NCI-H2196 treated with DMSO at 0.1 percent for 48 hours (cell line): ENCODE measurements around the gene CD244.
"Not testable (repeated sequence)": the region's sequence is repeated elsewhere in the genome, so short reads cannot be mapped to it uniquely, and the experiment has no call there.

Experiments
- DNase-seq: peaks from one replicate; lab custom pipeline; 2025; ENCODE audit not compliant: unreplicated experiment; lab: John Stamatoyannopoulos, UW

The CD244 gene

DNA sequence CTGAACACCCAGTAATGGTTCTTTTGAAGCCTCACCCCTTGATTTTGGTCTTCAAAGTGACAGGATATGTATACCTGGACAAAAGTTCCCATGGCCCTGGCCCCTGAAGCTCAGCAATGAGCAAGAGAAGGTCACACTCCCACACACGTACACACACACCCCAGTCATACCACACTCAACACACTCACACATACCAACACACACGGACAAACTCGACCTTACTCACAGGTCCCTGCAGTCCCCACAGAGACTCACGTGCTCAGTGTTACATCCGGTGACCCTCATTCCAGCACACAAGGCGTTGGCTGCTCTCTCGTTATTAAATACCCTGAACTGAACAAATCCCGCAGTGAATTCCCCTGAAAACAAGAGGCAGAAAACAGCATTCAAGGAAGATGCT lies 16.4 kb upstream of the CD244 start:
- DNase-seq, result no peak

DNA sequence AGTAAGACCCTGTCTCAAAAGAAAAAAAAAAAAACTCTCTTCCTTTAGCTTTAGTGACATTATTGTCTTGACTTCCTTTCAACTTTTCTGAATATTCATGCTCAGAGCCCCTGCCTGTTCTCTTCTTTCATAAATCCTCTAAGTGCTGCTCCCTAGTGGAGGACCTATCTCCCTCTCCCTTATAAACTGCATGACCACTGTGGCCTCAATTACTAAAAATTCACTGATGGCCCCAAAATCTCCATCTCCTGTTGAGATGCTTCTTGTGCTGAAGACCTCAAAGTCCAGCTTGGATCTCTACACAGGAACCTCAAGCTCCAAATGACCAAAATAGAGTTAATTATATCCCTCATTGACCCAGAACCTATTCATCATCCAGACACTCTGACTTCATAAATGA lies 14.5 kb upstream of the CD244 start:
- DNase-seq, result no peak

DNA sequence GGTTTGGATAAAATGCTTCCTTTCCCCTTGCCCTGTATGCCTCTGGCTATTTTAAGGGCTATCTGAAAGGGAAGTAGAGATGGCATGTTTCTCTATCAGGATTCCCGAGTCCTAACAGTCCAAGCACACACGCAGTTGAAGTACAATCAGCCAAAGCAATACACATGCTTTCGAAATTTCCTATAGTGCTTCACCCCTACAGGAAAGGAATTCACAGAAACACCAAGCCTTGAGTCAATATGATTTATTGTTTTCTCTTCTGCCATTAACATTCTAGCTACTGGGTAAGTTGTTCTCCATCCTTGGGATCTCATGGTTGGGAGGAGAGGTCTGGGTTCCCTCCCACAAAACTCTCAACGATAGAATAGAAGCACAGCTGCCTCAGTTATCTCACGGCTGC lies 13.6 kb upstream of the CD244 start:
- no peak for DNase-seq

DNA sequence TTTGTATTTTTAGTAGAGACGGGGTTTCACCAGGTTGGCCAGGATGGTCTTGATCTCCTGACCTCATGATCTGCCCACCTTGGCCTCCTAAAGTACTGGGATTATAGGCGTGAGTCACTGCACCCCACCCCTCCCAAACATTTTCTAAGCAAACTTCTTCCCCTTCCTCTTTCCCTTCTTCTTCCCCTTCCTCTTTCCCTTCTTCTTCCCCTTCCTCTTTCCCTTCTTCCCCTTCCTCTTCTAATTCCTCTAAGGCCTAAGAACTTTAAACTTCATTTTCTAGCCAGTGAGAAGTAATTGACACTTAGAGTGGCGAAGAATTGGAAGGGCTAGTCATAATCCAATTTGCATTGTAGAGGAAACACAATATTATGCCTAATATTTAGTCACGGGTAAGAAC lies 12.9 kb upstream of the CD244 start:
- not testable (repeated sequence) for DNase-seq

DNA sequence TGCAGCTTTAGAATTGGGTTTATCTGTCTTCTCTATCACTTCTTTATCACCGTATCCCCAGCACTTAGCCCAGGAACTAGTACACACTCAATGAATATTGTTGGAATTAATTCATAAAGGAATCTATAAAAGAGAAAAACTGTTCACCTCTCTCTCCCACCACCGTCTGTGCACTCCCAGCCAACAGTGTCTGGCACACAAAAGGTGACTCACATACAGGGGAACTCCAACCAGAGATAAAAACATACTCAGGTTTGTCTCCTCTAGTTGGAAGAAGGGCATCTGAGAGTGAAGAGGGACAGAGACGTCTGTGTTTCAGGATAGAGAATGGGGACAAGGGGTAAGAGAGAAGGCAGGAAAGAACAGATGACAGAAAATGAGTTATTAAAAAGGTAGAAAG lies 12.2 kb upstream of the CD244 start:
- DNase-seq, result no peak

DNA sequence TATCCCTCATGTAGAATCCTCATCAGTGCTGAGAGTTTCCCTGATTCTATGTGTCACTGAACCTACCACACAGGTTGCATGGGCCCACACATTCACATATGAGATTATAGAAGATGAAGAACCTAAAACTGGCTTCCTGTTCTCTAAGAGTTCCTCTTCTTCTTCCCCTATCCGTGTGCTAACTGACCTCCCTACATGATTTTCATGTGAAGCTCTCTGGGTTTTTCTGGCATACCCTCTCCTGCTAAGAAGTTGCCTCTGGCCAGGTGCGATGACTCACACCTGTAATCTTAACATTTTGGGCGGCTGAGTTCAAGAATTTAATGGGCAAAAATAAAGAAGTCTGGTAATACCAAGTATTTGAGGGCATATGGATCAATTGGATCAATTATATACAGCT lies 5.5 kb upstream of the CD244 start:
- DNase-seq, result no peak

DNA sequence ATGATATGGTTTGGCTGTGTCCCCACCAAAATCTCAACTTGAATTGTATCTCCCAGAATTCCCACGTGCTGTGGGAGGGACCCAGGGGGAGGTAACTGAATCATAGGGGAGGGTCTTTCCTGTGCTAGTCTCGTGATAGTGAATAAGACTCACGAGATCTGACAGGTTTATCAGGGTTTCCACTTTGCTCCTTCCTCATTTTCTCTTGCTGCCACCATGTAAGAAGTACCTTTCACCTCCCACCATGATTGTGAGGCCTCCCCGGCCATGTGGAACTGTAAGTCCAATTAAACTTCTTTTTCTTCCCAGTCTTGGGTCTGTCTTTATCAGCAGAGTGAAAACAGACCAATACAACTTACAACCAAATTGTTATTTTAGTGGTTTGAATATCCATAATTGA lies 5.0 kb upstream of the CD244 start:
- DNase-seq, result not testable (repeated sequence)

DNA sequence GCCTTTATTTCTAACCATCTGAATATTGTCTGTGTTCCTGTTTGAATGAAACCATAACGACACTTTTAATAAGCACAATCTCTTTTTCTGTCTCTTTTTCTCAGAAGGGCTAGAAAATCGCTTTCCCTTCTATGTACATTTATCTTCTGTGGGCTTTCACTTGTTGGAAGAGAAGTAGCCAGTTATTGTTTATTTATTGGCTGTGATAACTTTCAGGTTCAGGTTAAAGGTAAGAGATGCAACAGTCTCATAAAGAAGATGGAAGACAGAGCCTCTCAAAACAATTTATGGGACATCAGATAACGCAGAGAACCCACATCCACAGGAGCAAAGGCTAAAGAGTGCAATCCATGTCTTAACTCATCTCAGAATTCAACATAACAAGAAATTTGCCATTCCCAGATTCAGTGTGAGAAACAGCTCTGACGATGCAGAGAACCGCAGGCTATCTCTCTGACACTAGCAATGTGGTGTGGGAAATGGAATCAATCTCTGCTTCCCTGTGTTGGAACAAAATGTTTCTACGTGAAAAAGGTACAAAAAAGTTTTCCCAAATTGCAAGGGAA lies 4.1 kb upstream of the CD244 start:
- no peak for DNase-seq

DNA sequence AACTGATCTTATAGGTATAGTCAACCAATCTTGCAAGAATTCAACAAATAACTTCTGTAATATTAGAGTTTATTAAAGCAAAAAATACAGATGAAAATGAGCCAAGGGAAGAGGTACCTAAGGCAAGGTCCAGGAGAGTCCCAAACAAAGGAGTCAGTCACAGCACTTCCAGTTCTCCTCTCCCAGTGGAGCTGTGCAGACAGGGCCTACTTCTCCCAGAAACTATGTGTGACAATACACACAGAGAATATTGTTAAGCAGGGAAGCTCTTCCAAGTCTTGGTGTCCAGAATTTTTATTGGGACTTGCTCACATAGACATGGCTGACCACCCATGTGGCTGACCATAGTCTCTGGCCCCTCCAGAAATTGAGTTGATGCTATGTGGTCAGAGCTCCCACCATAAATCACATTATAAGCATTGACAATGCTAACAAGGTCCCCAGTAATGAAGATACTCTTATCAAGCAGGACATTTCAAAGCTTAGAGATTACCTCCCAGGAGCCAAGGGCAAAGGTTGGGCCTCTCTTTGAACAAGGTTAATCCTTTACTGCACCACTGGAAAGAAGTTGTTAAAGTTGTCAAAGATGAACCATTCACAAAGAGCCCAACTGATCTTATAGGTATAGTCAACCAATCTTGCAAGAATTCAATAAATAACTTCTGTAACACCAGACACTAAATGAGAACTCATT lies 3.5 kb upstream of the CD244 start:
- no peak for DNase-seq

DNA sequence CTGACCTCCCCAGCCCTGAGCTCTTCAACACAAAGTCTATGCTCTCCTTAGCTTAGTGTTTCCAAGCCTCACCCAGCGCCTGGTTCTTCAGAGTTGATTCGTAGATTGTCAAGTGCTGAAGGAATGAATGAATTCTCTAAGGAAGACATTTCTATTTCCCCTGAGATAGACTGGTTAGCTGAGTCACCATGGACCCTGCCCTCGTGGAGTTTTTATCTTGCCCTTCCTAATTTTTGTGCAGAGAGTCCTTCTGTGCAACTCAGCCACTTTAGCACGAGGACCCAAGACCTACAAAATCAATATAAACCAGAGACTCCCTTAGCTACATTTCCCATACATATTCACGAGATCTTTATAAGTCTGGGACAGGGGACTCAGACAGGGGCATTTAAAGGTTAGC lies 2.6 kb upstream of the CD244 start:
- no peak for DNase-seq

DNA sequence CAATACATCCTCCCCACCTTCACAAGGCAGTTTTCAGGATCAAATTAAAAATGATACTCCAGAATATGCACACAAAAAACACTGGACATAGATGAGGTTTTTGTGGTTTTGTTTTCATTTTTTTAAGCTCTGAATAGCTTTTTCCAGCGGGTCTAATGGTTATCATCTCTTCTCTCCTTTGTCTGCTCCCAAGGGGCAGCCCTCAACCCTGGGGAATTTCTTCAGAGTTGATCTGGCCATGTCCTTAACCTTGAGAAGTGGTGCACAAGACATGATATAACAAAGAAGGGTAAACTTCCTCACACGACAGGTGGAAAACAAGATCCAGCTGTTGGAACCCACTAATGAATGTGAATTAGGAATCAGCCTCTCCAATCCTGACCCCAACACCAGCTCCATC lies 1.5 kb upstream of the CD244 start:
- DNase-seq, result no peak

DNA sequence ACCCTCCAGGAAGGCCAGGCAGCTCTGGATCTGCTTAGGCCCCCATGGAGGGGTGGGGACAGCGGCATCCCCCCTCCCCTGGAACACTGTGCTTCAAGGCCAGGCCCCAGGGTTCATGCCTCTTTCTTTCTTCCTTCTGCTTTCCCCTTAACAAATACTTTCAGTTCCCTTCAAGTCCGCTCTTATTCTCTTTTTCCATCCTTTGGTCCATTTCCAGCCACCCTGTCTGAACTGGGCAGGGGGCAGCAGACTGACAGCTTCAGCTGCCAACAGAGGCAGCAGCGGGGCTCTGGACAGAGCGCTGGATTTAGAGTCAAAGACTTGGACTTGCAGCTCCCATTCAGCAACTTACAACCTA lies 1.1 kb upstream of the CD244 start:
- DNase-seq, result no peak

DNA sequence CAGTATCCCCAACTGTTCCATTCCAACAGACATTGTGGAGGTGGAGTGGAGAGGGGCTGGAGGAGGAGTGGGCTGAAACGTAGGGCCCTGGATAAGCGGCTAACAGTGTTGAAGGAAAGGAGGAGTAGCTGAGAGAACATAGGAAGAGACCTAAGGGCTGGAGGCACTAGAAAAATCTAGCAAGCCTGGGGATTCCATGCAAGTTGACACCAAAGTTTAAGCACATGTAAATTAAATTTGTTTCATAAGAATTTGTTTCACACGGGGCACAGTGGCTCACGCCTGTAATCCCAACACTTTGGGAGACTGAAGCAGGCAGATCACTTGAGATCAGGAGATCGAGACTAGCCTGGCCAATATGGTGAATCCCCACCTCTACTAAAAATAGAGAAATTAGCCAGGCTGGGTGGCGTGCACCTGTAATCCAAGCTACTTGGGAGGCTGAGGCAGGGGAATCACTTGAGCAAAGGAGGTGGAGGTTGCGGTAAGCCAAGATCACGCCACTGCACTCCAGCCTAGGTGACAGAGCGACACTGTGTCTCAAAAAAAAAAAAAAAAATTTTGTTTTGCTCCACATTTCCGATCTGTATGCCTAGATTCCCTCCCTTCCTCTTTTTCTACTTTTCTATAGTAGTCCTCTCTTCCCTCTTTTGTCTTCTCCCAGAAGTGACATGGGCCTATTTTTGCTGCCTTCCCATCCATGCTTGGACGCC lies 530 bp upstream of the CD244 start:
- DNase-seq, result no peak

DNA sequence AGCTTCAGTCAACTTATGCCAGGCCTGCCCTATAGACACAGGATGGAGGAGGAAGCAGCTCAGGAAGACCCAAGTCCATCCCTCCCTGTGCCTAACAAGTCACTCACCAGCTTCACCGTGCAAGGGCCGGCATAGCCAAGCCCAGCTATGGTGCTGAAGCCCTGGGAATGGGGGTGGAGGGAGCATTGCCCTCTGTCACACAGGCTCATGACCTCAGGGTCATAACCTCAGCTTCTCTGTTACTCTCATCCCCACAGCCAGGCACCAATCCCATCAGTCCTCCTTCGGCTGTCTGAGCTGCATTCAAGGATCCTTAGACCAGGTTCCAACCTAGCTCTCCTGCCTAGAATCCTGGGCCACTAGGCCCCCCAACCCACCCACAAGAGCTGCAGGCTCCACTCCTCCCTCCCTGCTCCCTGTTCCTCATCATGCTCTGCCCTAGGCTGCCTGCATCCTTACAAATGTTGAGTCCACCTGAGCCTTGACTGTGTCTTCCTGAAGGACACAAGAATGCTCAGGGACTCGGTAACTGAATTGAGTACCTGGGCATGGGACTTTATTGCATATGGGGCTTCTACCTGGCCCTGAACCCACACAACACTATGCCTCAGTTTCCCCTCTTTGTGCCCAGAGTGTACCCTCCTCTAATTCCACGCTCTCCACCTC lies 1.7 kb downstream of the CD244 start:
- no peak for DNase-seq

DNA sequence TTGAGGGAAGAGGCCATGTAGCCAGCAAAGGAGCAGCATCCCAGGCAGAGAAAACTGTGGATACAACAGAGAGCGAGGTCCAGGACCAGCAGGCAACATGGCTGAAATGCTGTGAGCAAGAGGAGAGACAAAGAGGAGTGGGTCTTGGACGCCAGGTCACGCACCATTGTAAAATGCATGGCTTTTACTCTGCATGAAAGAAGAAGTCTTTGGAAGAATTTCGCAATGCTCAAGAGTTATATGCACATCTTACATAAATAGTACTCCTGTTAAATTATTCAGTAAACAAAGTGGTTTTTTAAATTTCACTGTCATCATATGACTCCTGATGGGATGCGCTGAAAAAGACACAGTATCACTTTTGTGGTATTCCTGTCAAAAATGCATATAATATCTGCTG lies 3.5 kb downstream of the CD244 start:
- no peak for DNase-seq

DNA sequence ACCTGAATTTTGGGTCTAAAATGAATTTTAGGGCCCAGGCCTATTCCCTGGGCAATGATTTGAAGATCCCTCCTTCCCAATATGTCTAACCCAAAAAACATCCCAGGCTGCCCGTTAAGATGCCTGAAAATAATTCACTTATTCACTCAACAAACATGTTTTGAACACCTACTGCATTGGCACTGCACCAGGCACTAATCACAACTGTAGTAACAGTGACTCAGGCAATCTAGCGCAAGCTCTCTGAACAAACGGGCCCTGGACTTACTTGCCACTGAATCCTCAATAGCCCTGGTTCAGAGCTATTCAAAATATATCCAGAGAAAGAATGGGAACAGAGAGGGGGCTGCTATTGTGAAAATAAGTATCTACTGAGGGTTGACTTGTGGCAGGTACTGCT lies 4.2 kb downstream of the CD244 start:
- no peak for DNase-seq

DNA sequence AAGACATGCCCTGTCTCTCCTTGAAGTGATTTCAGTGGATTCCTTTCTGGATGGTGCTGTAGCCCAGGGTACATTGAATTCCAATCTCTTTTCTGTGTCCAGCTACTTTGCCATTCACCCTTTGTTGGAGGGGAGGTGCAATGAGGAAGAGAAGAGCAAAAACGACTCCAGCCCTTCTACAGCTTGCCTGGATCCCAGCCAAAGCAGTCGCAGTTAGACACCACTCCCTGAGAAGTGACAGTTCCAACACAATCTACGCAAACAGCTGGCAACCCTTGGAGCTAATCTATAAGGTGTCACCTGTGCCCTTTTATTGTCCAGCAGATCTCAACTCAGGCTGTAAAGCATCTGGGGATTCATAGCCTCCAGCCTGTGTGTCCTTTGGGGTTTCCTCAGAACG lies 4.6 kb downstream of the CD244 start:
- no peak for DNase-seq

DNA sequence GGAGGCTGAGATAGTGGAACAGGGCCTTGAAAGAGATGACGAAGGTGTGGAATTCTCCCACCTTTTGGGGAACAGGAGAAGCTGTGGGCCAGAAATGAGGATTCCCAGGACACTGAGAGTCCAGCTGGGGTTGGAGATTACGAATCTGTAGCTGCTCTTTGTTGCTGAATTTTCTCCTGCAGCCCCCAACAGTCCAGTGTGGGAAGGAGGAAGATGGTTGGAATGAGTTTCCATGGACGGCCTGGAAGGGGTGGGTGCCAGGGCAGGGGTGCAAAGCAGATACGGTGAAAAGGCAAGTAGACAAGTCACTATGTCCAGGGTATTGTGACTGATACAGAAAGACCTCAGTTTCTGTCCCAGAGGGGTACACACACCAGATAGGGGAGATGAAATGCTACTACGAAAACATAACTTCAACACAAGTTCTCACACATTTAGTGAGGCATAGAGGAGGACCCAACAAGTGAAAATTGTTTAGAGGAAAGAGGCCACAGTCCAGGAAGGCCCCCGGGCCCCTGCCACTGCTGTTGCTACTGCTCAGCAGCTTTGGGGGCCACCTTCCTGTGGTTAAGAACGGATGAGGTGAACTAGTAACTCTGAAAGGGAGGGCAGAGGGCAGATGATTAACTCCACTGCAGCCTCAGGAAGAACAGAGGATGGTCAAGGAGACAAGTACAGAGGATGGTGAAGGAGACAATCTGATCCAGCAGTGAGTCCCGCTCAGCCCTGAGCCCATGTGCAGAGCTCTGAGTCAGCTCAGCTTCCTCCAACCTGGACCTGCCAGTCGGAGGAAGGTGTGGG lies 7.3 kb downstream of the CD244 start:
- no peak for DNase-seq

DNA sequence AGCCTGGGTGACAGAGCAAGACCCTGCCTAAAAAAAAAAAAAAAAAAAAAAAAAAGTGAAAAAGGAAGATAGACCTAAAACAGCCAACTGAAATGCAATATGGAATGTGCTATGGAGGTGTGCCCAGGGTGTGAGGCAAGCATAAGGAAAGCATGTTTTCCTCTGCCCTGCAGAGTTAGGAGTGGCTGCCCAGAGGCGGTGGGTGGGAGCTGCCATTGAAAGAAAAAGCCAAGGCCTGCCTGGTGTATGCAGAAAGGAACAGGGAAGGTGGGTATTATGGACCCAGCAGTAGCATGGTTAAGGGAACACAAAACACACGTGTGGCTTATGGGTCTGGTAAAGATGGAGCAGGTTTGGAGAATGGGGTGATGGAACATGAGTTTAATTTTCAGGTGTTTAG lies 8.9 kb downstream of the CD244 start:
- DNase-seq, result no peak

DNA sequence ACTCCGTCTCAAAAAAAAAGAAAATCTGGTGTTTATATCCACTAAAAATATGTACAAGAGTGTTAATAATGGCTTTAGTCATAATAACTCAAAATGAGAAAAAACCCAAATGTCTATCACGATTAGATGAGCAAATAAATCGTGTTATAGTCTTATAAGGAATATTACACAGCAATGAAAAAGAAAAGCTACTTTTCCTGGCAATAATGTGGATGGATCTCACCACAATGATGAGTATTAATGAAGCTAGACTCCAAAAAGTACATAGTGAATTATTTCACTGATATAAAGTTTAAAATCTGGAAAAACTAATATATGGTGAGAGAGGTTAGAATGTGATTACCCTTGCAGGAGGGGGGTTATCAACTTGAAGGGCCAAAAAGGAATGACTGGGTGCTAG lies 9.7 kb downstream of the CD244 start:
- no peak for DNase-seq

DNA sequence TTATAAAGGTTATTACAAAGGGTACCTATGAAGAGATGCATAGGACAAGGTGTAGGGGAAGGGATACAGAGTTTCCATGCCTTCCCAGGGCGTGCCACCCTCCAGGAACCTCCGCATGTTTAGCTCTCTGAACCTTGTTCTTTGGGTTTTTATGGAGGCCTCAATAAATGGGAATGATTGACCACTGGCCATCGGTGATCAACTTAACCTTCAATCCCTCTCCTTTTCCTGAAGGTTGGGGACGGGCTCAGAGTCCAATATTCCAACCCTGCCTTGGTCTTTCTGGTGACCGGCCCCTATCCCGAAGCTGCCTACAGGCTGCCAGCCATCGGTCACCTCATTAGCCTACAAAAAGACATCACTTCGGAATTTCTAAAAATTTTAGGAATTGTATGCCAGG lies 11.7 kb downstream of the CD244 start:
- no peak for DNase-seq
